Measurements from ENCODE around the gene MINDY1.

MINDY1 gene

GRCh38 chr1:150985179-150985825, 21.4 kb downstream of the MINDY1 start:
- H3K36me3 ChIP-seq, result no peaks in the 10 kb centered on the region
- intact Hi-C loops (cut with DNase I; ENCODE audit: low total_unique reads), result no loop called here
- no peak for TF ChIP-seq CTCF (IDR thresholded peaks at IDR 0.05)

GRCh38 chr1:150981805-150982712, 24.6 kb downstream of the MINDY1 start, which contains the start of gene ANXA9:
Gene ANXA9 (plus strand): TSS chr1:150982292. CDS start chr1:150983106, 814 bp downstream.
- H3K4me1 ChIP-seq, result peaks cover 0 to 41% (median 26%) of the 10 kb centered on the region in 4 donors
- intact Hi-C loops (cut with DNase I; ENCODE audit: low total_unique reads), result no loop called here

More at GRCh38 chr1:150985179-150985825, 21.4 kb downstream of the MINDY1 start:
- Histone ChIP-seq H3K27ac (no peak overlapping the region), H3K4me3 (no peak overlapping the region), H3K4me1 (peaks cover 0 to 16% (median 0%) of the 10 kb centered on the region in 4 donors), H3K9me3 (no peaks in the 10 kb centered on the region), H3K27me3 (no peaks in the 10 kb centered on the region)
- no peak for DNase-seq

GRCh38 chr1:150981177-150981804, 25.4 kb downstream of the MINDY1 start:
- peaks cover 0 to 48% (median 32%) of the 10 kb centered on the region in 4 donors for H3K4me1 ChIP-seq
- intact Hi-C loops (cut with DNase I; ENCODE audit: low total_unique reads), result no loop called here

More at GRCh38 chr1:150981805-150982712, 24.6 kb downstream of the MINDY1 start, which contains the start of gene ANXA9:
- no peak within 1 kb of the TSS for H3K4me3 ChIP-seq
- no peaks in the 10 kb centered on the region for H3K9me3 ChIP-seq
- DNase-seq, result no peak
- no peaks in the 10 kb centered on the region for H3K36me3 ChIP-seq
- no peaks in the 10 kb centered on the region for H3K27me3 ChIP-seq
- no peak for TF ChIP-seq CTCF (IDR thresholded peaks at IDR 0.05)
- no peak within 1 kb of the TSS for H3K27ac ChIP-seq

GRCh38 chr1:150979092-150980056, 27.3 kb downstream of the MINDY1 start:
- intact Hi-C loops (cut with DNase I; ENCODE audit: low total_unique reads), result loop anchor here (2.0 to 10.0 kb wide), 4 partner anchors 52 to 415 kb away; partner anchors contain the start of gene SETDB1

More at GRCh38 chr1:150981177-150981804, 25.4 kb downstream of the MINDY1 start:
- DNase-seq, result no peak
- TF ChIP-seq CTCF (IDR thresholded peaks at IDR 0.05), result no peak
- no peak overlapping the region for H3K27ac ChIP-seq
- no peaks in the 10 kb centered on the region for H3K9me3 ChIP-seq
- H3K36me3 ChIP-seq, result no peaks in the 10 kb centered on the region
- no peak overlapping the region for H3K4me3 ChIP-seq
- no peaks in the 10 kb centered on the region for H3K27me3 ChIP-seq

More at GRCh38 chr1:150979092-150980056, 27.3 kb downstream of the MINDY1 start:
- DNase-seq, result peak; percentile 92 to 94
- H3K4me1 ChIP-seq, result peaks cover 0 to 56% (median 40%) of the 10 kb centered on the region in 4 donors
- TF ChIP-seq CTCF (IDR thresholded peaks at IDR 0.05), result peak; percentile 99
- H3K4me3 ChIP-seq, result peak overlapping the region; percentile 9 to 26
- peak overlapping the region; percentile 98 for H3K27ac ChIP-seq
- no peaks in the 10 kb centered on the region for H3K27me3 ChIP-seq
- no peaks in the 10 kb centered on the region for H3K9me3 ChIP-seq
- no peaks in the 10 kb centered on the region for H3K36me3 ChIP-seq
